HepG2 (cell line): ENCODE measurements around the gene KIAA0232. TPM values are rescaled to one million over a fixed set of nuclear protein-coding genes. Genes with fewer than 3 reads are reported as not detected.

Experiments
- CBX1 ChIP-seq: IDR thresholded peaks from one replicate; pipeline ENCODE4 v1.6.1; 2016; ENCODE audit warnings: antibody characterized with exemption, low read depth
- CENPT ChIP-seq: sonication (generic); formaldehyde crosslinking; IDR thresholded peaks from 2 replicates; pipeline ENCODE4 v1.8.0; 2022; ENCODE audit warnings: low read depth, mild to moderate bottlenecking, moderate library complexity, missing genetic modification reagents
- EED ChIP-seq: sonication (generic); formaldehyde crosslinking; IDR thresholded peaks from 2 replicates; pipeline ENCODE4 v1.5.0; 2020; ENCODE audit warnings: mild to moderate bottlenecking, missing genetic modification reagents
- IRF2 ChIP-seq: IDR thresholded peaks from 2 replicates; pipeline ENCODE4 v1.6.1; 2018; ENCODE audit warnings: missing genetic modification reagents, missing compliant biosample characterization
- ISX ChIP-seq: sonication (generic); formaldehyde crosslinking; conservative IDR thresholded peaks from 2 replicates; pipeline ENCODE4 v1.5.0; 2020; ENCODE audit warnings: missing genetic modification reagents
- MXD4 ChIP-seq: IDR thresholded peaks from 2 replicates; pipeline ENCODE4 v1.6.1; 2016; ENCODE audit warnings: mild to moderate bottlenecking, missing biosample characterization, missing genetic modification reagents
- NAIF1 ChIP-seq: sonication (generic); formaldehyde crosslinking; IDR thresholded peaks from 2 replicates; pipeline ENCODE4 v1.5.0; 2020; ENCODE audit warnings: mild to moderate bottlenecking, missing genetic modification reagents, borderline replicate concordance
- NFE2 ChIP-seq: sonication (generic); formaldehyde crosslinking; IDR thresholded peaks from 2 replicates; pipeline ENCODE4 v1.4.0; 2020; ENCODE audit warnings: missing genetic modification reagents
- PLSCR1 ChIP-seq: sonication (generic); formaldehyde crosslinking; IDR thresholded peaks from 2 replicates; pipeline ENCODE4 v1.5.0; 2020; ENCODE audit warnings: missing genetic modification reagents, mild to moderate bottlenecking, borderline replicate concordance
- PPARG ChIP-seq: conservative IDR thresholded peaks from 2 replicates; pipeline ENCODE4 v1.6.1; 2016; ENCODE audit warnings: missing biosample characterization, missing genetic modification reagents
- RELA ChIP-seq: sonication (generic); formaldehyde crosslinking; IDR thresholded peaks from 2 replicates; pipeline ENCODE4 v1.4.0; 2020; ENCODE audit warnings: missing genetic modification reagents
- SRSF9 ChIP-seq: fragments of 200-400 bp; formaldehyde crosslinking; IDR thresholded peaks from 2 replicates; pipeline ENCODE4 v1.6.1; 2018; ENCODE audit warnings: borderline replicate concordance, mild to moderate bottlenecking, low read depth, low read length; ENCODE audit not compliant: insufficient read depth, poor library complexity, severe bottlenecking
- TCF7L2 ChIP-seq: IDR thresholded peaks from 2 replicates; pipeline ENCODE4 v1.6.1; 2011; ENCODE audit warnings: mild to moderate bottlenecking, low read depth, low read length, moderate library complexity
- TSC22D2 ChIP-seq: sonication (generic); formaldehyde crosslinking; IDR thresholded peaks from 2 replicates; pipeline ENCODE4 v1.5.1; 2020; ENCODE audit warnings: missing genetic modification reagents, mild to moderate bottlenecking, borderline replicate concordance
- ZBED4 ChIP-seq: sonication (generic); formaldehyde crosslinking; IDR thresholded peaks from 2 replicates; pipeline ENCODE4 v1.4.0; 2020; ENCODE audit warnings: missing genetic modification reagents, borderline replicate concordance
- ZBTB25 ChIP-seq: IDR thresholded peaks from 2 replicates; pipeline ENCODE4 v1.6.1; 2018; ENCODE audit warnings: missing genetic modification reagents
- ZBTB43 ChIP-seq: sonication (generic); formaldehyde crosslinking; conservative IDR thresholded peaks from 2 replicates; pipeline ENCODE4 v1.4.0; 2020; ENCODE audit warnings: missing genetic modification reagents
- ZMYM3 ChIP-seq: sonication (generic); formaldehyde crosslinking; IDR thresholded peaks from 2 replicates; pipeline ENCODE4 v1.5.1; 2020; ENCODE audit warnings: mild to moderate bottlenecking, missing genetic modification reagents
- ZNF296 ChIP-seq: sonication (generic); formaldehyde crosslinking; conservative IDR thresholded peaks from 2 replicates; pipeline ENCODE4 v1.5.0; 2020; ENCODE audit warnings: mild to moderate bottlenecking, missing genetic modification reagents
- ZNF788 ChIP-seq: sonication (generic); formaldehyde crosslinking; IDR thresholded peaks from 2 replicates; pipeline ENCODE4 v1.5.0; 2020; ENCODE audit warnings: mild to moderate bottlenecking, missing genetic modification reagents, borderline replicate concordance
- ZNF83 ChIP-seq: sonication (generic); formaldehyde crosslinking; IDR thresholded peaks from 2 replicates; pipeline ENCODE4 v1.4.0; 2020; ENCODE audit warnings: missing genetic modification reagents, mild to moderate bottlenecking, borderline replicate concordance
- polyA plus RNA-seq, 8 experiments: library from polyadenylated mRNA; depleted of rRNA in 3 of 8; stranded (reverse) in 7 of 8; unstranded in 1 of 8; fragments of >200 nt; fragmentation: Illumina TruSeq in 4 of 8; extraction: Trizol in 4 of 8; gene quantifications; 2 replicates each; pipeline versions ENCODE4 v1.2.1 to v1.2.3, GENCODE V29; 2011 to 2016; ENCODE audit warnings: low read depth in 4 of 8, missing spikeins in 1 of 8, mixed read lengths in 1 of 8; ENCODE audit not compliant: insufficient read depth in 1 of 8
- total RNA-seq, 5 experiments: library from RNA; depleted of rRNA; stranded (reverse); fragments of >200 nt; fragmentation: Illumina TruSeq; extraction: Trizol; gene quantifications; 2 replicates each; pipeline ENCODE4 v1.2.3, GENCODE V29; 2016; ENCODE audit warnings: low read depth in 1 of 5

Gene KIAA0232
- total and polyA plus RNA-seq, 2 of the 13 experiments (the other 11 are each of a cell fraction or from before 2014, with no cell fraction given) = 7.8 to 17.1 TPM

- TF ChIP-seq ZNF83 (peak; percentile 77; the same call in 1 of the 2 replicates), NFE2 (no peak), PLSCR1 (CRISPR knock-in tag) (no peak), NAIF1 (CRISPR knock-in tag) (no peak), PPARG (CRISPR knock-in tag) (peak; percentile 92), TCF7L2 (no peak), IRF2 (CRISPR knock-in tag) (peak; percentile 90; the same call in 1 of the 2 replicates), RELA (no peak), ZNF788 (CRISPR knock-in tag) (peak; percentile 80; the same call in 1 of the 2 replicates), EED (CRISPR knock-in tag) (no peak), SRSF9 (no peak), TSC22D2 (CRISPR knock-in tag) (peak; percentile 83), ZMYM3 (CRISPR knock-in tag) (peak; percentile 81), ZBTB43 (peak; percentile 94), ISX (CRISPR knock-in tag) (no peak; the same call in 1 of the 2 replicates), CENPT (CRISPR knock-in tag) (no peak), ZNF296 (no peak), ZBED4 (peak; percentile 28; the same call in 1 of the 2 replicates), ZBTB25 (CRISPR knock-in tag) (peak; percentile 85), CBX1 (no peak), MXD4 (peak; percentile 70; the same call in 1 of the 2 replicates)
These were observed 135.1 kb downstream of the KIAA0232 start (continued) for GRCh38 chr4:6917461-6918271.
